Erythroblast (primary cell): ENCODE results near the gene RUFY3.

ENCODE experiments used
- GATA1 ChIP-seq: IDR thresholded peaks from 2 replicates; pipeline ENCODE4 v1.6.1; 2011; ENCODE audit warnings: low read depth, mild to moderate bottlenecking, control low read depth, low read length, moderate library complexity
- POLR2A ChIP-seq: IDR thresholded peaks from 2 replicates; pipeline ENCODE4 v1.6.1; 2011; ENCODE audit warnings: mild to moderate bottlenecking, low read length

DNA sequence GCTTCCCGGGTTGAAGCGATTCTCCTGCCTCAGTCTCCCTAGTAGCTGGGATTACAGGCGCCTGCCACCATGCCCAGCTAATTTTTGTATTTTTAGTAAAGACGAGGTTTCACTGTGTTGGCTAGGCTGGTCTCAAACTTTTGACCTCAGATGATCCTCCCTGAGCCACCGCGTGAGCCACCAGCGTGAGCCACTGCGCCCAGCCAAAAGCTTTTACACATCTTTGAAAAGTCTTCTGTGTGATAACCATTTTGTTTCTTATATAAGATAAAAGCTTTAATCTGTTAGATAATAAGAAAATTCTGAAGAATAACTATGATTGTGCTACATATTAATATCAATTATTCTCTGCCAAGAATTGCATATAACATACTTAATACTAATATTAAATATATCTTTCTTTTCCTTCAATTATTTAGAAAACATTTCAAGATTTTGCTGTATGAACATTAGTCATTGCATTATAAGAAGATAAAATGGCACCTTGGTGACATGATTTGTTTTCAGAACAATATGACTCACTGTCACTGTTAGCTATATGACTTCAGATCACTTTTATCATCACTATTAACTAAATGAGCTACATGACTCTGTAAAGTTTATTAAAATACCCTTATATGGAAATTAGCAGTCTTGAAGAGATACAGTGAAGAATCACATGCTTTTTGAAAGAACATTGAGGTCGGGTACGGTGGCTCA is 33.4 kb downstream of the RUFY3 start:
- no peak for TF ChIP-seq POLR2A
- no peak for TF ChIP-seq GATA1
